ENCODE measurements around the gene IFT88.

Gene IFT88

GRCh38 chr13:20682061-20682460, 115.1 kb downstream of the IFT88 start:
- Histone ChIP-seq H3F3A (ENCODE audit: insufficient read depth, low read length) (no peaks in the 10 kb centered on the region), H3K4me1 (ENCODE audit: low read length) (no peaks in the 10 kb centered on the region), H3K79me2 (ENCODE audit: low read length) (no peaks in the 10 kb centered on the region)

DNA sequence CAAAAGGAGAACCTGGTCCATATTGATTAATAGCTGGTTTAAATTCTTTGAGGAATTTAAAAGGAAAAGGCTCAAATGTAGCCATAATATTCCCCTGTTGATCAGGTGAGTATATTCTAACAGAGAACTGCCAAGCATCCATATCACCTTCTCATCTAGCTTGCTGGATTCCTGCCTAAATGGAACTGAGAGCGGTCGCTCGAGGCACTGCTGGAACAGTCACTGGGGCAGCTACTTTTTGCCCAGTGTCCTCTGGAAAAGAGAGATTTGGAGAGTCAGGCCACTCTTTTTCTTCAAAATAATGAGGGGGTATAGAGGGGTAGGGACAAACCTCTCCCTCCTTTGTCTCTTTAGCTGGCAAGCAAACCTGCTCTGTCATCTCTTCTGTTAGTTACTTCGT, 117.1 kb downstream of the IFT88 start:
- Histone ChIP-seq H3K9me2 (replicated peaks; ENCODE audit: insufficient read depth, low read length) (no peaks in the 10 kb centered on the region), H2AFZ (ENCODE audit: low read length) (no peak overlapping the region), H3K27ac (ENCODE audit: low read length) (no peak overlapping the region), H3F3A (ENCODE audit: insufficient read depth, low read length) (no peaks in the 10 kb centered on the region), H3K4me2 (ENCODE audit: low read depth, low read length) (no peak overlapping the region), H3K4me3 (ENCODE audit: low read length) (no peak overlapping the region), H3K4me1 (ENCODE audit: low read length) (no peaks in the 10 kb centered on the region), H3K79me2 (ENCODE audit: low read length) (no peaks in the 10 kb centered on the region), H4K20me1 (ENCODE audit: insufficient read depth, low read length) (no peaks in the 10 kb centered on the region), H3K9me3 (replicated peaks; ENCODE audit: insufficient read depth, low read length) (no peaks in the 10 kb centered on the region), H3K36me3 (replicated peaks; ENCODE audit: insufficient read depth, low read length) (no peaks in the 10 kb centered on the region), H3K9ac (ENCODE audit: low read length) (no peak overlapping the region), H3K27me3 (replicated peaks; ENCODE audit: insufficient read depth, low read length) (no peaks in the 10 kb centered on the region)
- no peak for TF ChIP-seq EZH2 (optimal IDR thresholded peaks at IDR 0.05; ENCODE audit: low read depth, low read length)
- TF ChIP-seq, protein P1, sequence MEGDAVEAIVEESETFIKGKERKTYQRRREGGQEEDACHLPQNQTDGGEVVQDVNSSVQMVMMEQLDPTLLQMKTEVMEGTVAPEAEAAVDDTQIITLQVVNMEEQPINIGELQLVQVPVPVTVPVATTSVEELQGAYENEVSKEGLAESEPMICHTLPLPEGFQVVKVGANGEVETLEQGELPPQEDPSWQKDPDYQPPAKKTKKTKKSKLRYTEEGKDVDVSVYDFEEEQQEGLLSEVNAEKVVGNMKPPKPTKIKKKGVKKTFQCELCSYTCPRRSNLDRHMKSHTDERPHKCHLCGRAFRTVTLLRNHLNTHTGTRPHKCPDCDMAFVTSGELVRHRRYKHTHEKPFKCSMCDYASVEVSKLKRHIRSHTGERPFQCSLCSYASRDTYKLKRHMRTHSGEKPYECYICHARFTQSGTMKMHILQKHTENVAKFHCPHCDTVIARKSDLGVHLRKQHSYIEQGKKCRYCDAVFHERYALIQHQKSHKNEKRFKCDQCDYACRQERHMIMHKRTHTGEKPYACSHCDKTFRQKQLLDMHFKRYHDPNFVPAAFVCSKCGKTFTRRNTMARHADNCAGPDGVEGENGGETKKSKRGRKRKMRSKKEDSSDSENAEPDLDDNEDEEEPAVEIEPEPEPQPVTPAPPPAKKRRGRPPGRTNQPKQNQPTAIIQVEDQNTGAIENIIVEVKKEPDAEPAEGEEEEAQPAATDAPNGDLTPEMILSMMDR (IDR thresholded peaks at IDR 0.05; ENCODE audit: low read length): no peak
- no peak for TF ChIP-seq EZH2phosphoT487 (IDR thresholded peaks at IDR 0.05; ENCODE audit: low read length)
- DNase-seq: no peak

More at GRCh38 chr13:20682061-20682460, 115.1 kb downstream of the IFT88 start:
- TF ChIP-seq EZH2phosphoT487 (IDR thresholded peaks at IDR 0.05; ENCODE audit: low read length): no peak
- TF ChIP-seq, protein P1 (IDR thresholded peaks at IDR 0.05; ENCODE audit: low read length): no peak
- TF ChIP-seq EZH2 (optimal IDR thresholded peaks at IDR 0.05; ENCODE audit: low read depth, low read length): no peak
- Histone ChIP-seq H3K4me3 (ENCODE audit: low read length) (no peak overlapping the region), H2AFZ (ENCODE audit: low read length) (no peak overlapping the region), H3K9me3 (replicated peaks; ENCODE audit: insufficient read depth, low read length) (no peaks in the 10 kb centered on the region), H3K27ac (ENCODE audit: low read length) (no peak overlapping the region), H3K36me3 (replicated peaks; ENCODE audit: insufficient read depth, low read length) (no peaks in the 10 kb centered on the region), H3K9me2 (replicated peaks; ENCODE audit: insufficient read depth, low read length) (no peaks in the 10 kb centered on the region), H3K27me3 (replicated peaks; ENCODE audit: insufficient read depth, low read length) (no peaks in the 10 kb centered on the region), H4K20me1 (ENCODE audit: insufficient read depth, low read length) (no peaks in the 10 kb centered on the region), H3K4me2 (ENCODE audit: low read depth, low read length) (no peak overlapping the region), H3K9ac (ENCODE audit: low read length) (no peak overlapping the region)
- DNase-seq: no peak

DNA sequence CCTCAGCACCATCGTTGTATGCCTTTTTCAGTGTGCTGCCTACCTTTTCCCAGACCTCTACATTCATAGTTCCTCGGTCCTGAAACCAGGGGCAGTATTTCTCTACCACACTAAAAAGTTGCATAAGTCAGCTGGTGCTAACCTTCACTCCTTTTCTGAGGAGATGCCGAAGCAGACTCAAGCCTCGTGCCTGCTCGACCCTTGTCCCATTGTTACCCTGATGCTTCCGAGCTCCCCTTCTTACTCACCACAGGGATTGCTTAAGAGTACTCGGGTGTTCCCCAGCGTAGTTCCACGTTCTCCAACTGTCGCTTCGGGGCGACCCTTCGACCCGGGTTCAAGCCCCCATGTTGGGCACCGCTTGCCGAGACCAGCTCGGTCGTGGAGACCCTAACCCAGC, 117.6 kb downstream of the IFT88 start:
- Histone ChIP-seq H3F3A (ENCODE audit: insufficient read depth, low read length) (no peaks in the 10 kb centered on the region), H3K4me1 (ENCODE audit: low read length) (no peaks in the 10 kb centered on the region), H3K27ac (ENCODE audit: low read length) (no peak overlapping the region), H3K36me3 (replicated peaks; ENCODE audit: insufficient read depth, low read length) (no peaks in the 10 kb centered on the region), H3K9me2 (replicated peaks; ENCODE audit: insufficient read depth, low read length) (no peaks in the 10 kb centered on the region), H2AFZ (ENCODE audit: low read length) (no peak overlapping the region), H3K27me3 (replicated peaks; ENCODE audit: insufficient read depth, low read length) (no peaks in the 10 kb centered on the region), H4K20me1 (ENCODE audit: insufficient read depth, low read length) (no peaks in the 10 kb centered on the region), H3K4me3 (ENCODE audit: low read length) (no peak overlapping the region), H3K9ac (ENCODE audit: low read length) (no peak overlapping the region), H3K4me2 (ENCODE audit: low read depth, low read length) (no peak overlapping the region), H3K9me3 (replicated peaks; ENCODE audit: insufficient read depth, low read length) (no peaks in the 10 kb centered on the region), H3K79me2 (ENCODE audit: low read length) (no peaks in the 10 kb centered on the region)
- DNase-seq: no peak
- TF ChIP-seq EZH2 (optimal IDR thresholded peaks at IDR 0.05; ENCODE audit: low read depth, low read length): no peak
- TF ChIP-seq, protein P1 (IDR thresholded peaks at IDR 0.05; ENCODE audit: low read length): no peak
- TF ChIP-seq EZH2phosphoT487 (IDR thresholded peaks at IDR 0.05; ENCODE audit: low read length): no peak

Measured in MM.1S (cell line).